Left ventricle myocardium superior (tissue), 1 donor: ENCODE measurements around the gene LPAR3. TPM values are rescaled to one million over a fixed set of nuclear protein-coding genes. Genes with fewer than 3 reads are reported as not detected.
"Not testable (repeated sequence)": the region's sequence is repeated elsewhere in the genome, so short reads cannot be mapped to it uniquely, and the experiment has no call there.

ENCODE experiments used
- ATAC-seq: fragments of 200-7000 bp; cut with Tn5 transposase; one replicate; pipeline ENCODE4 v1.9.1; 2020; ENCODE audit warnings: mild to moderate bottlenecking, moderate library complexity
- DNase-seq: peaks from one replicate; pipeline ENCODE4 v3.0.0-alpha.2; 2020
- intact Hi-C: fragments of 100-400 bp; cut with micrococcal nuclease; formaldehyde crosslinking; loops from one replicate; pipeline ENCODE4 v1.11.0; 2022
- total RNA-seq: library from RNA; stranded (reverse); fragmentation: NEBNext Ultra II Directional; extraction: Animal tissue kit (Norgen Biotek cat#: 25700); gene quantifications from one replicate; pipeline ENCODE4 v1.2.1, GENCODE V29; 2021
- donor health status: DM: no; HTN: yes; CAD: no; lungs with severe emphysema.

The LPAR3 gene
- total RNA-seq, 1 donor from 2014 or later: 20.4 TPM

DNA sequence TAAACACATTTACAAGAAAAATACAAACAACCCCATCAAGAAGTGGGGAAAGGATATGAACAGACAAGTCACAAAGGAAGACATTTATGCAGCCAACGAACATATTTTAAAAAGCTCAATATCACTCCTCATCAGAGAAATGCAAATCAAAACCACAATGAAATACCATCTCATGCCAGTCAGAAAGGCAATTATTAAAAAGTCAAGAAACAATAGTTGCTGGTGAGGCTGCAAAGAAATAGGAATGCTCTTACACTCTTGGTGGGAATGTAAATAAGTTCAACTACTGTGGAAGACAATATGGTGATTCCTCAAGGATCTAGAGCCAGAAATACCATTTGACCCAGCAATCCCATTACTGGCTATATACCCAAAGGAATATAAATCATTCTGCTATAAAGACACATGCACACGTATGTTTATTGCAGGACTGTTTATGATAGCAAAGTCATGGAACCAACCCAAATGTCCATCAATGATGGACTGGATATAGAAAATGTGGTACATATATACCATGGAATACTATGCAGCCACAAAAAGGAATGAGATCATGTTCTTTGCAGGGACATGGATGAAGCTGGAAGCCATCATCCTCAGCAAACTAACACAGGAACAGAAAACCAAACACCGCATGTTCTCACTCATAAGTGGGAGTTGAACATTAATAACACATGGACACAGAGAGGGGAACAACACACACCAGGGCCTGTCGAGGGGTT, 15.9 kb upstream of the LPAR3 start:
- ATAC-seq, intact Hi-C loops, DNase-seq: not testable (repeated sequence)

DNA sequence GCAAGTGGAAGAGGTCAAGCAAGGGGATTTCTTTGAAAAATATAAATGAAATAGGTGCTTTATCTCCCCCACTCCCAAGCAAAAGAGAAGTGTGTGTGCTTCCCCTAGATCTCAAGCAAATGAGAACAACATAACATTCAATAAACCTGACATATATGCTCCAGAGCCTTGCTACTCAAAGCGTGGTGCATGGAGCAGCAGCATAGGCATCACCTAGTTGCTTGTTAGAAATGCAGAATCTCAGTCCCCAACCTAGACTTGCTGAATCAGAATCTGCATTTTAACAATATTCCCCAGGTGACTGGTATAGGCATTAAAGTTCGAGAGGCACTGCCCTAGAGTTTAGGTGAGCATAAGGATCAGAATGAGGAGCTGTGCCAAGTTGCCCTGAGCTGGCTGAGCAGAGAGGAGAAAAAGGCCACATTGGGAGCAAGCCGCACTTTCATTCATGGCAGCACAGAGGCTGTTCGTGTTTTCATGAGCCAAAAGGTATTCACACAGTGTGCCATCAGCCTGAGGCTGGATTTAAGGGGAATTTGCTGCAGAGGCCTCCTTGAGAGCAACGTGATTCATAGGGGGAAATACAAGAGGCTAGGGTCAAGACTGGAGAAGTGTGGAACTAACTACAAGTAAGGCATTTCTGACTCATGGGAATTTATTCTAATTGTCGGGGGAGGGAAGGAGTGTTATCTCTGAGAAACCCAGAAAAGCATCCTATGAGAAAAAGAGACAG, 14.3 kb upstream of the LPAR3 start:
- intact Hi-C loops: no loop called here
- DNase-seq (no peak), ATAC-seq (no peak)

- ATAC-seq, DNase-seq, intact Hi-C loops: not testable (repeated sequence)
Observed at GRCh38 chr1:84902727-84903126, 9.7 kb upstream of the LPAR3 start.

GRCh38 chr1:84899969-84900368, 7.0 kb upstream of the LPAR3 start:
- no peak for DNase-seq
- no peak for ATAC-seq
- intact Hi-C loops: no loop called here

DNA sequence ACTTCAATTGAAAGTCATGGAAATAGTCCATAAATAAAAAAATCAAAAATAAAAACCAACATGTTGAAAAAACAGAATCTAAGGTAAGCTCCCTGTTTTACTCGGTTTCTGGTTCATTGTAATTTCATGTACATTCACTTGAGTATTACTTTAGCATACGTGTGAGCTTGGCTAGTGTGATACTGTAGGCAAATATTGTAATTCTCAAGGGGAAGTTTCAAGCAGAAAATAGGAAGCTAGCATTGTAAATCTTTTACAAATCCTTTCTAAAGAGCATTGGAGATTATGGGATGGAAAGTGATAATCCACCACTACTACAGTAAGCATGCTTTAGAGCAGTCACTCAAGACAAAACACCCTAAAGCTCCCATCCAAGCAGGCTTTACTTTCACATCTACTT, 3.3 kb upstream of the LPAR3 start:
- intact Hi-C loops: no loop called here
- no peak for ATAC-seq
- no peak for DNase-seq

- ATAC-seq (no peak), DNase-seq (no peak)
- intact Hi-C loops: no loop called here
Observed at GRCh38 chr1:84890566-84890965, 2.4 kb downstream of the LPAR3 start.

GRCh38 chr1:84889437-84889836, 3.6 kb downstream of the LPAR3 start:
- DNase-seq (no peak), ATAC-seq (no peak)
- intact Hi-C loops: no loop called here

- no peak for DNase-seq
- no peak for ATAC-seq
- intact Hi-C loops: no loop called here
Observed at GRCh38 chr1:84888753-84889152, 4.3 kb downstream of the LPAR3 start.

GRCh38 chr1:84887261-84887934, 5.6 kb downstream of the LPAR3 start:
- ATAC-seq: no peak
- no peak for DNase-seq
- intact Hi-C loops: no loop called here

- DNase-seq (no peak), ATAC-seq (peak; percentile 69)
- intact Hi-C loops: no loop called here
Observed at GRCh38 chr1:84885469-84885868, 7.5 kb downstream of the LPAR3 start.

- intact Hi-C loops: no loop called here
- peak; percentile 84 for ATAC-seq
- DNase-seq: no peak
Observed at GRCh38 chr1:84884671-84885389, 8.2 kb downstream of the LPAR3 start.

DNA sequence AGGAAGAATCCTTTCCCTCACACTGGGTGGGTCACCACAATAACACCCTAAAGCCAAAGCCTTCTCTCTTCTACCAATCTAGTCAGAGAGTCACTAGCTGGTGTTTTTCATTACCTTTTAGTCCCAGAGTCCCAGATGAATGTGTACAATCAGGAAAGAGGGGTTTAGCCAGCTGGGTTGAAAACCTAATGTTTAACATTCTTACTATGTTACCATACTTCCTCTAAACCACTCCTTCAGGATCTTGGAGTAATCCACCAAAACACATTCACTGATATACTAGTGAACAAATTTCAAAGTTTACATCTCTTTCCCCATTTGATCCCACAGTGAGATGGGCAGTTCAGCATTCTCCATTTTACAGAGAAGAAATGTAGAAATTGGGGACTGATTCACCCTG, 9.7 kb downstream of the LPAR3 start:
- intact Hi-C loops: no loop called here

GRCh38 chr1:84877592-84877991, 15.4 kb downstream of the LPAR3 start:
- ATAC-seq (no peak), DNase-seq (no peak)
- intact Hi-C loops: no loop called here

More for the DNA sequence above, 9.7 kb downstream of the LPAR3 start:
- ATAC-seq (no peak), DNase-seq (no peak)

- intact Hi-C loops: no loop called here
Observed at GRCh38 chr1:84876353-84876752, 16.7 kb downstream of the LPAR3 start.

GRCh38 chr1:84873366-84873765, 19.6 kb downstream of the LPAR3 start:
- intact Hi-C loops: no loop called here
- ATAC-seq: no peak

More at GRCh38 chr1:84876353-84876752, 16.7 kb downstream of the LPAR3 start:
- no peak for ATAC-seq
- DNase-seq: no peak

GRCh38 chr1:84872696-84873355, 20.2 kb downstream of the LPAR3 start:
- DNase-seq (no peak), ATAC-seq (no peak)
- intact Hi-C loops: no loop called here

More at GRCh38 chr1:84873366-84873765, 19.6 kb downstream of the LPAR3 start:
- DNase-seq: no peak

DNA sequence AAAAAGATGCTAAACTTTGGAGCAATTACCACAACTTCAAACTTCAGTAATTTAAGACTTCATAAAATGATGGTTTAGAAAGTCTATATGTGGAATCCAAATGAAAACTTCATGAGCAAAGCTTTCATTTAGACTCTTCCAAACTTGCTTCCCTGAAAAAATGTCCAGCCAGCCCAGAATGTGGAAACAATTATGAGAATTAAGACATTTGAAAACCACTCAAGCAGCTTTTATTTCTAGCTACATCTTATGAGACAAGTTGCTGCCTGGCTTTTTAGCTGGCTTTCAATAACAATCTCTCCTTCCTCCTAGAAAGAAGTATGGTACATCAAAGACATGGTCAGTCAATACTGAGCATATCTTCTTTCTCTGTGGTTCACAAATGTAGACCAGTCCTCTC, 21.8 kb downstream of the LPAR3 start:
- DNase-seq (no peak), ATAC-seq (no peak)
- intact Hi-C loops: no loop called here

DNA sequence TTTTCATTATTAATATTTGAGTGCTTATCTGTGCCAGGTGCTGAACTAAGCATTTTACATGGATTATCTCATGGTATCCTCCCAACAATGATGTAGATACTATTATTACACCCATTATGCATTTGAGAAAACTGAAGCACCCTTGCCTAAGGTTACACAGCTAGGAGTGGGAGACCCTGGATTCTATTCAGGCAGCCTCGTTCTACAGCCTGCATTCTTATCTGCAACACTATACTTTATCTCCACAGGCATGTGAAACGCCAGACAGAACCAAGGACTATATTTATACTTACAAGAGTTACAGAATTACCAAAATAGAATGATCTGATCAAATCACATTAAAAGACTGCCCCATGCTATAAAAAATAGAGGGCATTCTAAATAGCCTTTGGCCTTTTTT, 22.4 kb downstream of the LPAR3 start:
- peak; percentile 97 for ATAC-seq
- intact Hi-C loops: no loop called here
- no peak for DNase-seq

- intact Hi-C loops: no loop called here
- no peak for ATAC-seq
- no peak for DNase-seq
Observed at GRCh38 chr1:84869720-84870119, 23.3 kb downstream of the LPAR3 start.
